SK-N-SH (cell line): ENCODE measurements around the gene SASH1. TPM values are rescaled to one million over a fixed set of nuclear protein-coding genes. Genes with fewer than 3 reads are reported as not detected.

Source experiments
- CTCF ChIA-PET: fragments of 300-600, 350-600 bp; formaldehyde crosslinking; extraction: SDS; loops from one replicate; lab custom pipeline; 2021; lab: Yijun Ruan, JAX
- POLR2A ChIA-PET: fragments of 350-600 bp; sonication (Branson Sonifier 250); formaldehyde crosslinking; extraction: SDS; loops from one replicate; lab custom pipeline; 2020; ENCODE audit warnings: antibody characterized with exemption, inconsistent platforms; lab: Yijun Ruan, JAX
- DNase-seq: peaks from one replicate; pipeline ENCODE4 v3.0.0; 2012
- H2AFZ ChIP-seq: fragments of 200-600 bp; sonication (generic); 2 replicates; pipeline ENCODE4 v1.8.1; 2016; ENCODE audit warnings: antibody characterized with exemption, mild to moderate bottlenecking, low read depth
- H3F3A ChIP-seq: fragments of 200-600 bp; sonication (generic); replicated peaks from 2 replicates; pipeline ENCODE3; 2016; ENCODE audit warnings: antibody characterized with exemption, mild to moderate bottlenecking; ENCODE audit not compliant: insufficient read depth
- H3K27ac ChIP-seq, 2 experiments: fragments of 200-500 bp in 1 of 2; fragments of 200-600 bp in 1 of 2; sonication (Bioruptor generic) in 1 of 2; sonication (generic), shearing (Covaris generic) in 1 of 2; 2 replicates each; pipeline versions ENCODE4 v1.5.1 to v1.6.1; 2014 to 2016; ENCODE audit warnings: low read depth in 2 of 2, inconsistent platforms in 1 of 2, low read length in 1 of 2, mild to moderate bottlenecking in 1 of 2, mixed read lengths in 1 of 2
- H3K27me3 ChIP-seq: fragments of 200-600 bp; sonication (generic), shearing (Covaris generic); 2 replicates; pipeline ENCODE4 v1.6.1; 2016; ENCODE audit warnings: mixed run types; ENCODE audit not compliant: insufficient read depth
- H3K36me3 ChIP-seq, 2 experiments: fragments of 200-500 bp in 1 of 2; fragments of 200-600 bp in 1 of 2; sonication (Bioruptor generic) in 1 of 2; sonication (generic) in 1 of 2; replicated peaks in 1 of 2; 2 replicates each; pipeline versions ENCODE3 to v1.5.1; 2014 to 2016; ENCODE audit warnings: low read length in 1 of 2, mild to moderate bottlenecking in 1 of 2; ENCODE audit not compliant: insufficient read depth in 2 of 2, control insufficient read depth in 1 of 2
- H3K4me1 ChIP-seq, 2 experiments: fragments of 200-500 bp in 1 of 2; fragments of 200-600 bp in 1 of 2; sonication (Bioruptor generic) in 1 of 2; sonication (generic), shearing (Covaris generic) in 1 of 2; 2 replicates each; pipeline versions ENCODE4 v1.5.1 to v1.6.1; 2014 to 2016; ENCODE audit warnings: low read depth in 1 of 2, low read length in 1 of 2, mixed run types in 1 of 2; ENCODE audit not compliant: insufficient read depth in 2 of 2, control insufficient read depth in 1 of 2
- H3K4me2 ChIP-seq: fragments of 200-600 bp; sonication (generic), shearing (Covaris generic); 2 replicates; pipeline ENCODE4 v1.6.1; 2017; ENCODE audit warnings: mixed run types
- H3K4me3 ChIP-seq, 2 experiments: fragments of 200-500 bp in 1 of 2; fragments of 200-600 bp in 1 of 2; sonication (Bioruptor generic) in 1 of 2; sonication (generic), shearing (Covaris generic) in 1 of 2; 2 replicates each; pipeline versions ENCODE4 v1.5.1 to v1.8.1; 2014 to 2016; ENCODE audit warnings: low read depth in 2 of 2, inconsistent platforms in 1 of 2, low read length in 1 of 2, mild to moderate bottlenecking in 1 of 2, mixed read lengths in 1 of 2, moderate library complexity in 1 of 2
- H3K79me2 ChIP-seq: fragments of 200-600 bp; sonication (generic); 2 replicates; pipeline ENCODE4 v1.8.1; 2017; ENCODE audit warnings: mild to moderate bottlenecking; ENCODE audit not compliant: insufficient read depth
- H3K9ac ChIP-seq: fragments of 200-600 bp; sonication (generic); 2 replicates; pipeline ENCODE4 v1.6.1; 2017; ENCODE audit warnings: mixed run types
- H3K9me2 ChIP-seq: fragments of 200-600 bp; sonication (generic); 2 replicates; pipeline ENCODE4 v1.6.1; 2017; ENCODE audit warnings: mixed run types
- H3K9me3 ChIP-seq: fragments of 200-600 bp; sonication (generic); 2 replicates; pipeline ENCODE4 v1.6.1; 2017; ENCODE audit warnings: mixed run types, mild to moderate bottlenecking, moderate library complexity
- H4K20me1 ChIP-seq: fragments of 200-600 bp; sonication (generic); 2 replicates; pipeline ENCODE4 v1.6.1; 2017; ENCODE audit warnings: mild to moderate bottlenecking, mixed run types; ENCODE audit not compliant: insufficient read depth
- CHD2 ChIP-seq: fragments of 150-350 bp; IDR thresholded peaks from 2 replicates; pipeline ENCODE4 v1.6.1; 2018; ENCODE audit warnings: low read length; ENCODE audit not compliant: partially characterized antibody
- FOXJ3 ChIP-seq: sonication (generic); formaldehyde crosslinking; IDR thresholded peaks from 2 replicates; pipeline ENCODE4 v1.5.1; 2020; ENCODE audit warnings: mild to moderate bottlenecking, missing genetic modification reagents
- MXI1 ChIP-seq: IDR thresholded peaks from 2 replicates; pipeline ENCODE4 v1.6.1; 2012; ENCODE audit warnings: mild to moderate bottlenecking, low read depth, low read length, improper control_type of control experiment
- NRF1 ChIP-seq: IDR thresholded peaks from 2 replicates; pipeline ENCODE4 v1.6.1; 2012; ENCODE audit warnings: low read depth, mild to moderate bottlenecking, low read length
- POLR2AphosphoS5 ChIP-seq: IDR thresholded peaks from 2 replicates; pipeline ENCODE4 v1.6.1; 2012; ENCODE audit warnings: low read depth, low read length
- REST ChIP-seq: IDR thresholded peaks from 2 replicates; pipeline ENCODE4 v1.6.1; 2012; ENCODE audit warnings: mild to moderate bottlenecking, low read depth, low read length, moderate library complexity
- RFX5 ChIP-seq: IDR thresholded peaks from 2 replicates; pipeline ENCODE4 v1.6.1; 2012; ENCODE audit warnings: mild to moderate bottlenecking, improper control_type of control experiment, low read length
- RXRA ChIP-seq: IDR thresholded peaks from 2 replicates; pipeline ENCODE4 v1.4.0; 2012; ENCODE audit warnings: low read depth, mild to moderate bottlenecking, borderline replicate concordance
- TCF12 ChIP-seq: IDR thresholded peaks from 2 replicates; pipeline ENCODE4 v1.4.0; 2012
- TEAD4 ChIP-seq: IDR thresholded peaks from 2 replicates; pipeline ENCODE4 v1.4.0; 2012; ENCODE audit warnings: mild to moderate bottlenecking, borderline replicate concordance; ENCODE audit not compliant: insufficient read depth
- USF2 ChIP-seq: fragments of 150-350 bp; IDR thresholded peaks from 2 replicates; pipeline ENCODE4 v1.6.1; 2017; ENCODE audit warnings: antibody characterized with exemption, low read length, low read depth, borderline replicate concordance
- YY1 ChIP-seq: IDR thresholded peaks from 2 replicates; pipeline ENCODE4 v1.4.0; 2012; ENCODE audit warnings: low read depth, mild to moderate bottlenecking
- WGBS: methylation state at CpG from one replicate; pipeline ENCODE4 v1.1.6; 2017; ENCODE audit warnings: low lambda C conversion rate; 5-methylcytosine and 5-hydroxymethylcytosine counted together
- polyA plus RNA-seq, 3 experiments: library from polyadenylated mRNA; depleted of rRNA; stranded (reverse); fragments of >200 nt; gene quantifications; 2 replicates each; pipeline ENCODE4 v1.2.3, GENCODE V29; 2012
- TF ChIP-seq, protein P1 (sequence below): IDR thresholded peaks from 2 replicates; pipeline ENCODE4; 2012
- TF ChIP-seq, protein P2 (sequence below): fragments of 200-600 bp; sonication (generic); IDR thresholded peaks from 2 replicates; pipeline ENCODE4 v1.6.1; 2017; ENCODE audit warnings: antibody characterized with exemption, mild to moderate bottlenecking, moderate library complexity

SASH1 gene
- polyA plus RNA-seq, 1 of the 3 experiments (the other 2 are of a cell fraction): 19.8 TPM

DNA sequence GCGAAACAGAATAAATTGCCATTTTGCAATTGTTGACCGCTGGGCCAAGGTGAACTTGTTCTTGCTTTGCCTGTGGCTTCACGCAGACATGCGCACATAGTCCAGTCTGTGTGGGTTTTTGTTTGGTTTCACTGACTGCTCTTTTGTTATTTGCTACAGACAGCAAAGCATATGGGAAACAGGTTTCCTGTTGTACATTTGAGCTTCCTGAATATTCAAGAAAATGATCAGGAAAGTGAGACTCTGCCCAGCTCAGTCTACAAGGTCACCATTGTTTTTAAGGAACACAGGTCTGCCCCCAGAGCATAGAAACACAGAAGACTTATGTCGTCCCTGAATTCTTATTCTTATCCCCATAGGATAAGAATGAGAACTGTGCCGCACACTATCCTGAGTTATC is 55.6 kb downstream of the SASH1 start:
- POLR2A ChIA-PET: no interaction called here
- no peak overlapping the region for H3K4me2 ChIP-seq
- H3K9me2 ChIP-seq: no peaks in the 10 kb centered on the region
- H3K27me3 ChIP-seq: no peaks in the 10 kb centered on the region
- CTCF ChIA-PET: no interaction called here
- H3K4me3 ChIP-seq: no peak overlapping the region
- peaks cover 0 to 5% of the 10 kb centered on the region in 2 experiments; a peak in 1 of 4 replicates for H3K4me1 ChIP-seq
- H3K9ac ChIP-seq: no peak overlapping the region
- no peaks in the 10 kb centered on the region for H3K9me3 ChIP-seq
- peaks cover 55% of the 10 kb centered on the region for H3K79me2 ChIP-seq
- 64% methylated on average over 6 of the region's 6 CpGs for WGBS
- H2AFZ ChIP-seq: no peak overlapping the region
- no peaks in the 10 kb centered on the region for H4K20me1 ChIP-seq
- no peak overlapping the region for H3K27ac ChIP-seq
- no peak for DNase-seq
- peaks cover 0 to 22% of the 10 kb centered on the region in 2 experiments for H3K36me3 ChIP-seq
- peaks cover 14% of the 10 kb centered on the region for H3F3A ChIP-seq
- TF ChIP-seq POLR2AphosphoS5 (no peak), USF2 (no peak), CHD2 (no peak), MXI1 (no peak), REST (no peak), YY1 (no peak), TCF12 (no peak), RXRA (no peak), NRF1 (no peak), TEAD4 (no peak), FOXJ3 (CRISPR knock-in tag) (no peak), RFX5 (no peak)
- TF ChIP-seq, protein P1, sequence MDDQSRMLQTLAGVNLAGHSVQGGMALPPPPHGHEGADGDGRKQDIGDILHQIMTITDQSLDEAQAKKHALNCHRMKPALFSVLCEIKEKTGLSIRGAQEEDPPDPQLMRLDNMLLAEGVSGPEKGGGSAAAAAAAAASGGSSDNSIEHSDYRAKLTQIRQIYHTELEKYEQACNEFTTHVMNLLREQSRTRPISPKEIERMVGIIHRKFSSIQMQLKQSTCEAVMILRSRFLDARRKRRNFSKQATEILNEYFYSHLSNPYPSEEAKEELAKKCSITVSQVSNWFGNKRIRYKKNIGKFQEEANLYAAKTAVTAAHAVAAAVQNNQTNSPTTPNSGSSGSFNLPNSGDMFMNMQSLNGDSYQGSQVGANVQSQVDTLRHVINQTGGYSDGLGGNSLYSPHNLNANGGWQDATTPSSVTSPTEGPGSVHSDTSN: no peak
- TF ChIP-seq, protein P2, sequence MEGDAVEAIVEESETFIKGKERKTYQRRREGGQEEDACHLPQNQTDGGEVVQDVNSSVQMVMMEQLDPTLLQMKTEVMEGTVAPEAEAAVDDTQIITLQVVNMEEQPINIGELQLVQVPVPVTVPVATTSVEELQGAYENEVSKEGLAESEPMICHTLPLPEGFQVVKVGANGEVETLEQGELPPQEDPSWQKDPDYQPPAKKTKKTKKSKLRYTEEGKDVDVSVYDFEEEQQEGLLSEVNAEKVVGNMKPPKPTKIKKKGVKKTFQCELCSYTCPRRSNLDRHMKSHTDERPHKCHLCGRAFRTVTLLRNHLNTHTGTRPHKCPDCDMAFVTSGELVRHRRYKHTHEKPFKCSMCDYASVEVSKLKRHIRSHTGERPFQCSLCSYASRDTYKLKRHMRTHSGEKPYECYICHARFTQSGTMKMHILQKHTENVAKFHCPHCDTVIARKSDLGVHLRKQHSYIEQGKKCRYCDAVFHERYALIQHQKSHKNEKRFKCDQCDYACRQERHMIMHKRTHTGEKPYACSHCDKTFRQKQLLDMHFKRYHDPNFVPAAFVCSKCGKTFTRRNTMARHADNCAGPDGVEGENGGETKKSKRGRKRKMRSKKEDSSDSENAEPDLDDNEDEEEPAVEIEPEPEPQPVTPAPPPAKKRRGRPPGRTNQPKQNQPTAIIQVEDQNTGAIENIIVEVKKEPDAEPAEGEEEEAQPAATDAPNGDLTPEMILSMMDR: no peak
